Duodenal mucosa (tissue), 2 donors: ENCODE results near the gene GRIK2.

Experiments used
- H3K27ac ChIP-seq: one replicate; pipeline ENCODE4 v1.7.0; 2013; ENCODE audit warnings: low read depth, low read length
- H3K27me3 ChIP-seq, 2 donors: one replicate each; pipeline ENCODE4 v1.7.0; 2013; ENCODE audit warnings: low read length in 2 of 2, control low read depth in 1 of 2; ENCODE audit not compliant: insufficient read depth in 2 of 2, control insufficient read depth in 1 of 2
- H3K36me3 ChIP-seq, 2 donors: one replicate each; pipeline ENCODE4 v1.7.0; 2013; ENCODE audit warnings: low read length in 2 of 2, control low read depth in 1 of 2; ENCODE audit not compliant: insufficient read depth in 2 of 2, control insufficient read depth in 1 of 2
- H3K4me1 ChIP-seq, 2 donors: one replicate each; pipeline ENCODE4 v1.7.0; 2013; ENCODE audit warnings: low read length in 2 of 2, control low read depth in 1 of 2; ENCODE audit not compliant: insufficient read depth in 2 of 2, control insufficient read depth in 1 of 2
- H3K4me3 ChIP-seq, 2 donors: one replicate each; pipeline ENCODE4 v1.7.0; 2013; ENCODE audit warnings: low read length in 2 of 2, low read depth in 1 of 2
- H3K9ac ChIP-seq, 2 donors: one replicate each; pipeline ENCODE4 v1.7.0; 2013; ENCODE audit warnings: low read length in 2 of 2, low read depth in 1 of 2
- H3K9me3 ChIP-seq, 2 donors: one replicate each; pipeline ENCODE4 v1.7.0; 2013; ENCODE audit warnings: low read length in 2 of 2, control low read depth in 1 of 2; ENCODE audit not compliant: control insufficient read depth in 1 of 2

GRIK2 gene

DNA sequence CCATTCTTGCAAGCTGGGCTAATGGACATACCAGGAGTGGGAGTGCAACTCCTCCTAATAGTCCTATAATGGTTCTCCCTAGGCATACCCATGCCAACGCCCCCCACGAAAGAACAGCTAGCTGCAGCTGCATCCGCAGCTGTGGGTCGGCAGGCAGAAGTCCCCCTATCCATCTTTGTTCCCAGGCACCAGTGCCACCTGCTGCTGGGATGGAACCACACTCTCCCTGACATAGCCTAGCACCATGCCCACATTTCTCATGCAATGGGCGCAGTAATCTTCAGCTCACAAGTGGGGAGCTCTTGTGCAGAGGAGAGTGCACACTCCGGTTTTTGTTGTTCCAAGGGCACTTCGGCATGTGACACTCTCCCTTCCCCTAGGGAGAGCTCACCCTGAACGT, 567.8 kb downstream of the GRIK2 start:
- no peaks in the 10 kb centered on the region for H3K4me1 ChIP-seq

GRCh38 chr6:101980924-101981323, 587.4 kb downstream of the GRIK2 start:
- no peak overlapping the region for H3K4me3 ChIP-seq
- no peaks in the 10 kb centered on the region for H3K4me1 ChIP-seq
- no peaks in the 10 kb centered on the region for H3K27me3 ChIP-seq
- H3K9me3 ChIP-seq: no peaks in the 10 kb centered on the region
- H3K36me3 ChIP-seq: no peaks in the 10 kb centered on the region
- H3K27ac ChIP-seq: no peak overlapping the region
- H3K9ac ChIP-seq: no peak overlapping the region

More for the DNA sequence above, 567.8 kb downstream of the GRIK2 start:
- Histone ChIP-seq H3K9ac (no peak overlapping the region), H3K27me3 (no peaks in the 10 kb centered on the region), H3K36me3 (no peaks in the 10 kb centered on the region), H3K9me3 (peaks cover 7 to 9% of the 10 kb centered on the region in 2 donors), H3K4me3 (no peak overlapping the region), H3K27ac (no peak overlapping the region)

- H3K4me3 ChIP-seq: no peak overlapping the region
- no peaks in the 10 kb centered on the region for H3K4me1 ChIP-seq
- H3K27me3 ChIP-seq: no peaks in the 10 kb centered on the region
- no peaks in the 10 kb centered on the region for H3K36me3 ChIP-seq
- no peaks in the 10 kb centered on the region for H3K9me3 ChIP-seq
- H3K9ac ChIP-seq: no peak overlapping the region
- no peak overlapping the region for H3K27ac ChIP-seq
These were observed 593.0 kb downstream of the GRIK2 start for GRCh38 chr6:101986476-101986875.

DNA sequence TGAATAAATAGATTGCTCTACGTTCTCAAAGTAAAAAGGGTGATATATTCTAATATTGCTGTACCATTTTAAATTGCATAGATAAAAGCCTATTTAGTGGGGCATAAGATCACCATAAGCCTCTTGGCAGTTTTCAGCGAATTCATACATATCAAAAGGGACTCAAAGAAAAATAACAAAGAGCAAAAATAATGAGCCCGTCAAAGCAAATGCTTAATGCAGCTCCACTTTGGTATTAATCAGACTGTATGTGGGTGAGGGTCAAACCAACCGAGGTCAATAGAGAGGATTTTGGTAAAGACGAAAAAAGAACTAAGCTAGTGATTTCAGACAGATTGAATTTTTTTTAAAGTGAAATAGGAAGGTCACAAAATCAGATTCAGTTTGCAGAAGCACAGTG, 598.8 kb downstream of the GRIK2 start:
- Histone ChIP-seq H3K4me1 (no peaks in the 10 kb centered on the region), H3K36me3 (no peaks in the 10 kb centered on the region), H3K27me3 (no peaks in the 10 kb centered on the region), H3K9ac (no peak overlapping the region), H3K27ac (no peak overlapping the region), H3K9me3 (no peaks in the 10 kb centered on the region), H3K4me3 (no peak overlapping the region)

- Histone ChIP-seq H3K4me1 (no peaks in the 10 kb centered on the region), H3K4me3 (no peak overlapping the region), H3K9me3 (no peaks in the 10 kb centered on the region), H3K27me3 (no peaks in the 10 kb centered on the region), H3K27ac (no peak overlapping the region), H3K9ac (no peak overlapping the region), H3K36me3 (no peaks in the 10 kb centered on the region)
These were observed 601.0 kb downstream of the GRIK2 start for GRCh38 chr6:101994521-101994920.

DNA sequence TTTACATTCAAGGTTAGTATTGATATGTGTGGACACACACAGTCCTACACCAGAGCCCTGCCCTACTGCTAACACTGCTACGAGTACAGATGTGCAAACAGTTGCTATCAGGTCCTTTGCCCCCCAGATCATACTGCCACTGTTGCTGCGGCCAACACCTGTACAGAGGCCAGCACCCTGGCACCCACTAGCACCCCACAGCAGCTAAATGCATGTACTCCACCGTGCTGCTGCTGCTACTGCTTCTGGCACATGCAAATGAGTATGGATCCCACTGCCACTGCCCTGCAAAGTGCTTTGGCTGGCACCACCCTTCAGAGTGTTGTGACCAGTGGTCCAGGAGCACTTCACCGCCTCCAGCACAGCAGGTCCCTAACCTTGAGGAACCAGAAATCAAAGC, 621.9 kb downstream of the GRIK2 start:
- Histone ChIP-seq H3K4me3 (no peak overlapping the region), H3K36me3 (no peaks in the 10 kb centered on the region), H3K27ac (no peak overlapping the region), H3K9me3 (peaks cover 4 to 5% of the 10 kb centered on the region in 2 donors), H3K27me3 (no peaks in the 10 kb centered on the region), H3K9ac (no peak overlapping the region), H3K4me1 (no peaks in the 10 kb centered on the region)

DNA sequence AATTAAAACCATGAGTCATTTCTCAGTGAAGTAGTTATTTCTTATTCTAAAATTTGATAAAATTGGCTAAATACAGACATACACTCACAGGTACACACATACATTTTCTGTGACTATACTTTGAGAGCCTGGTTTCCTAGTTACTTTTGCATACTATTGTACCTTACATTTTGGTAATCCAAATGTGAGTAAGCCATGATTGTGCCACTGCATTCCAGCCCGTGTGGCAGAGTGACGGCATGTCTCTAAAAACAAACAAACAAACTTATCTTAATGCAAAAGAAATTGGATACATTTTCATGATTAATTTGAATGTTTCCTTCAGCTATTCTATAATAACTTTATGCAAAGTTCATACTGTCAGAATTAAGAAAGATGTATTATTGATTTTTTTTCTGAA, 628.8 kb downstream of the GRIK2 start:
- no peak overlapping the region for H3K4me3 ChIP-seq
- H3K9me3 ChIP-seq: peaks cover 0 to 5% of the 10 kb centered on the region in 2 donors
- H3K9ac ChIP-seq: no peak overlapping the region
- no peaks in the 10 kb centered on the region for H3K4me1 ChIP-seq
- no peak overlapping the region for H3K27ac ChIP-seq
- no peaks in the 10 kb centered on the region for H3K36me3 ChIP-seq
- H3K27me3 ChIP-seq: no peaks in the 10 kb centered on the region

GRCh38 chr6:102022803-102023202, 629.3 kb downstream of the GRIK2 start:
- no peaks in the 10 kb centered on the region for H3K4me1 ChIP-seq
- peaks cover 0 to 5% of the 10 kb centered on the region in 2 donors for H3K9me3 ChIP-seq
- H3K36me3 ChIP-seq: no peaks in the 10 kb centered on the region
- no peak overlapping the region for H3K4me3 ChIP-seq
- no peak overlapping the region for H3K9ac ChIP-seq
- no peak overlapping the region for H3K27ac ChIP-seq
- no peaks in the 10 kb centered on the region for H3K27me3 ChIP-seq

DNA sequence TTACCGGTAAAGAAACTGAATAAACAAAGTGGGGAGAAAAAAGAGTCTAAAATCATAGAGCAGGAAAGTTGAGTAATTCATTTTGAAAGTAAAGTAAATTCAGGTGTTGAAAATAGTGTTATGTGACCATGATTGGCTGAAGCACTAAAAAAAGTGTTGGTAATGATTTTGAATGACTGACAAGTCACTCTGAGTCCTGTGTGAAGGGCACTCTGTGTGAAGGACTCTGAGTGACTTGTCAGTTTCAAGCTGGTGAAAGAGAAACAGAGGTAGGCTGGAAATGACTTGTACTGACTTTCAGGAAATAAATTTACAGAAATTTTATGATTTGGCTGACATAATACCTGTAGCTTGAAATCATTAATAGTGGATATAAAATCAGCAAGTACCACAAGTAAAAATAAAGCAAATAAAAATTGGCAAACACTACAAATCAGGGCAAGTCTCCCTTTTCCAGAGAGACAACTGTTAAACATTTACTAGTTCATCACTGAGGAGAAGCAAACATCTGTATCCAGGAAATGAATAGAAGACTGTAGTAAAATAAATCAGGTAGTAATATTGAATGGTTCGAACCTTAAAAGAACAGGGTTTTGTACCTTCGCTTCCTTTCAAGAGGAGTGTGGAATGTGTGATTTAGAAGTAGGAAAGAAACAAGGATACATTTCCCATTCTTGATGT, 630.6 kb downstream of the GRIK2 start:
- no peak overlapping the region for H3K9ac ChIP-seq
- H3K36me3 ChIP-seq: no peaks in the 10 kb centered on the region
- no peak overlapping the region for H3K27ac ChIP-seq
- H3K4me3 ChIP-seq: no peak overlapping the region
- H3K9me3 ChIP-seq: peaks cover 0 to 5% of the 10 kb centered on the region in 2 donors
- no peaks in the 10 kb centered on the region for H3K27me3 ChIP-seq
- no peaks in the 10 kb centered on the region for H3K4me1 ChIP-seq

GRCh38 chr6:102026649-102027048, 633.1 kb downstream of the GRIK2 start:
- Histone ChIP-seq H3K4me1 (no peaks in the 10 kb centered on the region), H3K27me3 (no peaks in the 10 kb centered on the region), H3K9ac (no peak overlapping the region), H3K27ac (no peak overlapping the region), H3K4me3 (no peak overlapping the region), H3K36me3 (no peaks in the 10 kb centered on the region), H3K9me3 (no peaks in the 10 kb centered on the region)

GRCh38 chr6:102028176-102028575, 634.7 kb downstream of the GRIK2 start:
- H3K27ac ChIP-seq: no peak overlapping the region
- H3K4me1 ChIP-seq: no peaks in the 10 kb centered on the region
- H3K27me3 ChIP-seq: no peaks in the 10 kb centered on the region
- no peak overlapping the region for H3K4me3 ChIP-seq
- no peaks in the 10 kb centered on the region for H3K36me3 ChIP-seq
- no peak overlapping the region for H3K9ac ChIP-seq
- H3K9me3 ChIP-seq: no peaks in the 10 kb centered on the region
